HEK293 (cell line): Measurements from ENCODE around the gene PTGR2.
"Not testable (repeated sequence)": the region's sequence is repeated elsewhere in the genome, so short reads cannot be mapped to it uniquely, and the experiment has no call there.

Experiments
- CTCF ChIA-PET: fragments of 350-600 bp; formaldehyde crosslinking; extraction: SDS; loops from one replicate; lab custom pipeline; 2021; ENCODE audit warnings: antibody characterized with exemption; lab: Yijun Ruan, JAX
- POLR2A ChIA-PET: fragments of 300-600 bp; formaldehyde crosslinking; extraction: SDS; loops from one replicate; lab custom pipeline; 2020; ENCODE audit warnings: antibody characterized with exemption, inconsistent platforms; lab: Yijun Ruan, JAX
- H3K27ac ChIP-seq: fragments of 200-500 bp; sonication (Bioruptor generic); 2 replicates; pipeline ENCODE4 v1.5.1; 2014; ENCODE audit warnings: low read depth, low read length, control low read depth, inconsistent platforms; ENCODE audit errors: extremely low read depth
- H3K36me3 ChIP-seq, 2 experiments: fragments of 200-500 bp in 1 of 2; sonication (Bioruptor generic) in 1 of 2; 1 replicate in 1 of 2; 2 replicates in 1 of 2; pipeline ENCODE4 v1.5.1; 2014 to 2017; ENCODE audit warnings: inconsistent platforms in 2 of 2, low read length in 2 of 2; ENCODE audit not compliant: control insufficient read depth in 2 of 2, insufficient read depth in 1 of 2
- H3K4me1 ChIP-seq: fragments of 200-500 bp; sonication (Bioruptor generic); 2 replicates; pipeline ENCODE4 v1.5.1; 2014; ENCODE audit warnings: mild to moderate bottlenecking, low read length, inconsistent platforms; ENCODE audit not compliant: control insufficient read depth, insufficient read depth
- H3K4me3 ChIP-seq: 2 replicates; pipeline ENCODE4 v1.5.1; 2011; ENCODE audit warnings: low read depth, mild to moderate bottlenecking, control low read depth, low read length, moderate library complexity
- H3K9me3 ChIP-seq: fragments of 200-500 bp; sonication (Bioruptor generic); 2 replicates; pipeline ENCODE4 v1.5.1; 2014; ENCODE audit warnings: low read depth, low read length, inconsistent platforms; ENCODE audit not compliant: control insufficient read depth, insufficient read depth
- BCL11B ChIP-seq: fragments of 450-650 bp; formaldehyde crosslinking; IDR thresholded peaks from 2 replicates; pipeline ENCODE4 v1.5.1; 2016; ENCODE audit warnings: low read depth, missing biosample characterization, missing genetic modification characterization
- KLF1 ChIP-seq: fragments of 450-650 bp; formaldehyde crosslinking; IDR thresholded peaks from 2 replicates; pipeline ENCODE4 v1.5.1; 2016; ENCODE audit warnings: missing biosample characterization, missing genetic modification characterization
- KLF9 ChIP-seq: fragments of 450-650 bp; formaldehyde crosslinking; IDR thresholded peaks from 2 replicates; pipeline ENCODE4 v1.5.1; 2016; ENCODE audit warnings: missing biosample characterization, missing genetic modification characterization, low read depth
- SP2 ChIP-seq: fragments of 450-650 bp; formaldehyde crosslinking; IDR thresholded peaks from 2 replicates; pipeline ENCODE4 v1.5.1; 2016; ENCODE audit warnings: missing biosample characterization, missing genetic modification characterization
- SP3 ChIP-seq: fragments of 450-650 bp; formaldehyde crosslinking; IDR thresholded peaks from 2 replicates; pipeline ENCODE4 v1.5.1; 2016; ENCODE audit warnings: missing biosample characterization, missing genetic modification characterization
- ZBTB7A ChIP-seq: fragments of 450-650 bp; formaldehyde crosslinking; IDR thresholded peaks from 2 replicates; pipeline ENCODE4 v1.5.1; 2016; ENCODE audit warnings: low read depth, missing biosample characterization, missing genetic modification characterization
- ZBTB8A ChIP-seq: fragments of 450-650 bp; formaldehyde crosslinking; IDR thresholded peaks from 2 replicates; pipeline ENCODE4 v1.5.1; 2016; ENCODE audit warnings: missing biosample characterization, missing genetic modification characterization
- ZFP41 ChIP-seq: fragments of 450-650 bp; formaldehyde crosslinking; IDR thresholded peaks from 2 replicates; pipeline ENCODE4 v1.5.1; 2016; ENCODE audit warnings: missing biosample characterization, missing genetic modification characterization, borderline replicate concordance
- ZNF133 ChIP-seq: fragments of 450-650 bp; formaldehyde crosslinking; IDR thresholded peaks from 2 replicates; pipeline ENCODE4 v1.5.1; 2016; ENCODE audit warnings: missing biosample characterization, missing genetic modification characterization
- ZNF138 ChIP-seq: fragments of 450-650 bp; formaldehyde crosslinking; IDR thresholded peaks from 2 replicates; pipeline ENCODE4 v1.5.1; 2016; ENCODE audit warnings: missing biosample characterization, missing genetic modification characterization, borderline replicate concordance
- ZNF174 ChIP-seq: fragments of 450-650 bp; formaldehyde crosslinking; IDR thresholded peaks from 2 replicates; pipeline ENCODE4 v1.5.0; 2017; ENCODE audit warnings: missing biosample characterization, mild to moderate bottlenecking, missing genetic modification characterization
- ZNF202 ChIP-seq: fragments of 450-650 bp; formaldehyde crosslinking; IDR thresholded peaks from 2 replicates; pipeline ENCODE4 v1.5.1; 2016; ENCODE audit warnings: missing biosample characterization, missing genetic modification characterization, borderline replicate concordance
- ZNF24 ChIP-seq: fragments of 450-650 bp; formaldehyde crosslinking; IDR thresholded peaks from 2 replicates; pipeline ENCODE4 v1.5.1; 2016; ENCODE audit warnings: missing biosample characterization, missing genetic modification characterization
- ZNF324 ChIP-seq: fragments of 450-650 bp; formaldehyde crosslinking; IDR thresholded peaks from 2 replicates; pipeline ENCODE4 v1.5.1; 2016; ENCODE audit warnings: missing biosample characterization, missing genetic modification characterization
- ZNF335 ChIP-seq: fragments of 450-650 bp; formaldehyde crosslinking; conservative IDR thresholded peaks from 2 replicates; pipeline ENCODE4 v1.5.1; 2016; ENCODE audit warnings: missing biosample characterization, missing genetic modification characterization
- ZNF544 ChIP-seq: fragments of 450-650 bp; formaldehyde crosslinking; IDR thresholded peaks from 2 replicates; pipeline ENCODE4 v1.5.0; 2017; ENCODE audit warnings: missing biosample characterization, missing genetic modification characterization
- ZNF747 ChIP-seq: fragments of 450-650 bp; formaldehyde crosslinking; IDR thresholded peaks from 2 replicates; pipeline ENCODE4 v1.5.1; 2016; ENCODE audit warnings: missing biosample characterization, missing genetic modification characterization
- ZNF792 ChIP-seq: fragments of 450-650 bp; formaldehyde crosslinking; IDR thresholded peaks from 2 replicates; pipeline ENCODE4 v1.5.1; 2016; ENCODE audit warnings: missing biosample characterization, missing genetic modification characterization
- ZSCAN16 ChIP-seq: fragments of 450-650 bp; formaldehyde crosslinking; IDR thresholded peaks from 2 replicates; pipeline ENCODE4 v1.5.1; 2016; ENCODE audit warnings: missing biosample characterization, missing genetic modification characterization
- ZSCAN30 ChIP-seq: fragments of 450-650 bp; IDR thresholded peaks from 2 replicates; pipeline ENCODE4 v1.5.1; 2018; ENCODE audit warnings: missing biosample characterization, mild to moderate bottlenecking, missing genetic modification characterization, moderate library complexity
- TF ChIP-seq, protein P1 (sequence below): fragments of 450-650 bp; IDR thresholded peaks from 2 replicates; pipeline ENCODE4 v1.5.1; 2018; ENCODE audit warnings: missing biosample characterization, mild to moderate bottlenecking, missing genetic modification characterization
- TF ChIP-seq, protein P2 (sequence below): fragments of 450-650 bp; formaldehyde crosslinking; IDR thresholded peaks from 2 replicates; pipeline ENCODE4 v1.5.1; 2017; ENCODE audit warnings: missing biosample characterization, missing genetic modification characterization
- TF ChIP-seq, protein P3 (sequence below): fragments of 450-650 bp; formaldehyde crosslinking; IDR thresholded peaks from 2 replicates; pipeline ENCODE4 v1.5.1; 2016; ENCODE audit warnings: missing biosample characterization, missing genetic modification characterization
- TF ChIP-seq, protein P4 (sequence below): fragments of 450-650 bp; formaldehyde crosslinking; IDR thresholded peaks from 2 replicates; pipeline ENCODE4 v1.5.1; 2016; ENCODE audit warnings: missing biosample characterization, missing genetic modification characterization, borderline replicate concordance
- TF ChIP-seq, protein P5 (sequence below): fragments of 450-650 bp; formaldehyde crosslinking; IDR thresholded peaks from 2 replicates; pipeline ENCODE4 v1.5.1; 2017; ENCODE audit warnings: missing biosample characterization, missing genetic modification characterization

PTGR2 gene

DNA sequence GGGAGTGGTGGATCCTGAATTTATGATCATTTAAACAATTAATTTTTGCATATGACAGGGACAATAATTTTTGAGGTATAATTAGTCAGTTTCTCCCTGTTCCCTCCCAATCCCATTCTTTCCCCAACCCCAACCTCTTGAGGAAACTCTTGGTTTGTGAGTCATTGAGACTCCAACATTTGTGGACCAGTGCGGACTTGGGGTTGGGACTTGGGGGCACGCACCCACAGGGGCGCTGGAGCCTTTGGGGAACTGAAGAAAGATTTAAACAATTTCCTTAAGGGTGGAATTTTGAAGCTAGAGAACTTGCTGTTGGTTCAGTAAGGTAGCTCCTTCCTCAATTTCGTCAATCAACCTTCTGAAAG lies 17.4 kb upstream of the PTGR2 start (continued):
- TF ChIP-seq, protein P1, sequence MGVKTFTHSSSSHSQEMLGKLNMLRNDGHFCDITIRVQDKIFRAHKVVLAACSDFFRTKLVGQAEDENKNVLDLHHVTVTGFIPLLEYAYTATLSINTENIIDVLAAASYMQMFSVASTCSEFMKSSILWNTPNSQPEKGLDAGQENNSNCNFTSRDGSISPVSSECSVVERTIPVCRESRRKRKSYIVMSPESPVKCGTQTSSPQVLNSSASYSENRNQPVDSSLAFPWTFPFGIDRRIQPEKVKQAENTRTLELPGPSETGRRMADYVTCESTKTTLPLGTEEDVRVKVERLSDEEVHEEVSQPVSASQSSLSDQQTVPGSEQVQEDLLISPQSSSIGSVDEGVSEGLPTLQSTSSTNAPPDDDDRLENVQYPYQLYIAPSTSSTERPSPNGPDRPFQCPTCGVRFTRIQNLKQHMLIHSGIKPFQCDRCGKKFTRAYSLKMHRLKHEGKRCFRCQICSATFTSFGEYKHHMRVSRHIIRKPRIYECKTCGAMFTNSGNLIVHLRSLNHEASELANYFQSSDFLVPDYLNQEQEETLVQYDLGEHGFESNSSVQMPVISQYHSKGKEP (tag by site-specific recombination): no peak
- TF ChIP-seq ZNF544 (tag by site-specific recombination) (no peak), KLF9 (tag by site-specific recombination) (no peak), ZNF133 (tag by site-specific recombination) (no peak), ZSCAN16 (tag by site-specific recombination) (no peak), ZNF747 (no peak), ZNF24 (no peak), BCL11B (tag by site-specific recombination) (no peak)
- TF ChIP-seq, protein P2, sequence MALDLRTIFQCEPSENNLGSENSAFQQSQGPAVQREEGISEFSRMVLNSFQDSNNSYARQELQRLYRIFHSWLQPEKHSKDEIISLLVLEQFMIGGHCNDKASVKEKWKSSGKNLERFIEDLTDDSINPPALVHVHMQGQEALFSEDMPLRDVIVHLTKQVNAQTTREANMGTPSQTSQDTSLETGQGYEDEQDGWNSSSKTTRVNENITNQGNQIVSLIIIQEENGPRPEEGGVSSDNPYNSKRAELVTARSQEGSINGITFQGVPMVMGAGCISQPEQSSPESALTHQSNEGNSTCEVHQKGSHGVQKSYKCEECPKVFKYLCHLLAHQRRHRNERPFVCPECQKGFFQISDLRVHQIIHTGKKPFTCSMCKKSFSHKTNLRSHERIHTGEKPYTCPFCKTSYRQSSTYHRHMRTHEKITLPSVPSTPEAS (tag by site-specific recombination): no peak
- TF ChIP-seq, protein P3, sequence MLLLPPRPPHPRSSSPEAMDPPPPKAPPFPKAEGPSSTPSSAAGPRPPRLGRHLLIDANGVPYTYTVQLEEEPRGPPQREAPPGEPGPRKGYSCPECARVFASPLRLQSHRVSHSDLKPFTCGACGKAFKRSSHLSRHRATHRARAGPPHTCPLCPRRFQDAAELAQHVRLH: no peak

DNA sequence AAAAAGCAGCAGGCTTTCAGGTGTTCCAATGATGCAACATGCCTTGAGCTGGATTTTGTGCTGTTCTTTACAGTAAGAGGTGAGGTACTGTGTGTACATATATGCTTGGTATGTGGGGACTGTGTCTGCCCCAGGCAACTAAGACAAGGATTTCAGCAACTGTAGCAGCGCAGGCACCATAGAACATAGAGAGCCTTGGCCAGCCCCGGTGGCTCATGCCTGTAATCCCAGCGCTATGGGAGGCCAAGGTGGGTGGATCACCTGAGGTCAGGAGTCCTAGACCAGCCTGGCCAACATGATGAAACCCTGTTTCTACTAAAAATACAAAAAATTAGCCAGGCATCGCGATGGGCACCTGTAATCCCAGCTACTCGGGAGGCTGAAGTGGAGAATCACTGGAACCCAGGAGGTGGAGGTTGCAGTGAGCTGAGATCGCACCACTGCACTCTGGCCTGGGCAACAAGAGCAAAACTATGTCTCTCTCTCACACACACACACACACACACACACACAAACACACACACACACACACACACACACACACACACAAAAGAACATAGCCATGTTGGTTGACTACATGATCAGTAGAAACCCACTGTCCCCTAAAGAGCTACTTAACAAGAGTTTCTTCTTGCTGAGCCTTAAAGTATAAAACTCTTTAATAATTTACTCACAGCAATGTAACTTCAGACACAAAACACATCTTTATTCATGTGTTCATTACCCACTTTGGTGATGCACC lies 13.2 kb upstream of the PTGR2 start:
- H3K4me3 ChIP-seq, H3K36me3 ChIP-seq, H3K4me1 ChIP-seq, H3K9me3 ChIP-seq, H3K27ac ChIP-seq, POLR2A ChIA-PET: not testable (repeated sequence)
- TF ChIP-seq, protein P2 (tag by site-specific recombination): peak; percentile 85
- peak; percentile 89 for TF ChIP-seq ZNF335 (tag by site-specific recombination)
- CTCF ChIA-PET: interaction anchor here (1.2 kb wide), 1 partner anchor 80 kb away, joined by 3 read pairs; no protein-coding TSS in a partner anchor

DNA sequence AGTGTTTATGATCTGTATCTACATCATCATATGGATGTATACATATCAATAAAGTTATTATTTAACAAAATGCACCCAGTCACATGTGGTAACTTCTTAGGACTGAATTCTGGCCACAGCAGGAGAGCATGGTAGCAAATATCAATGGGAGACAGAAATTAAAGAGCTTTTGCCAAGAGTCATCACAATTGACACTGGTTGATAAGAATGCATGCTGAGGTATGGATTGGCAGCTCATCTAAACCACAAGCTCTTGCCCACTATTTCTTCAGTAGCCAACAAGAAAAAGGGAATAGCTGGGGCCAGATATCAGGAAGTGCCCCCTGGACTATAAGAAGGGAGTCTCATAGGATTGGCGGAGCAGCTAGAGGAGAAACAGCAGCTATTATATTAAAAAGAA lies 9.4 kb upstream of the PTGR2 start:
- no peaks in the 10 kb centered on the region for H3K9me3 ChIP-seq
- CTCF ChIA-PET: interaction anchor here (1.1 kb wide), 1 partner anchor 113 kb away, joined by 3 read pairs; no protein-coding TSS in a partner anchor
- H3K27ac ChIP-seq: no peak overlapping the region
- TF ChIP-seq ZSCAN30 (tag by site-specific recombination) (no peak), ZFP41 (tag by site-specific recombination) (no peak), ZNF792 (tag by site-specific recombination) (no peak), KLF1 (tag by site-specific recombination) (no peak), SP2 (tag by site-specific recombination) (no peak), ZNF202 (no peak), SP3 (tag by site-specific recombination) (no peak), ZBTB7A (tag by site-specific recombination) (no peak), ZNF747 (no peak), ZNF138 (tag by site-specific recombination) (no peak), ZBTB8A (no peak), ZNF324 (no peak), KLF9 (tag by site-specific recombination) (no peak), ZNF174 (tag by site-specific recombination) (no peak)
- TF ChIP-seq, protein P4, sequence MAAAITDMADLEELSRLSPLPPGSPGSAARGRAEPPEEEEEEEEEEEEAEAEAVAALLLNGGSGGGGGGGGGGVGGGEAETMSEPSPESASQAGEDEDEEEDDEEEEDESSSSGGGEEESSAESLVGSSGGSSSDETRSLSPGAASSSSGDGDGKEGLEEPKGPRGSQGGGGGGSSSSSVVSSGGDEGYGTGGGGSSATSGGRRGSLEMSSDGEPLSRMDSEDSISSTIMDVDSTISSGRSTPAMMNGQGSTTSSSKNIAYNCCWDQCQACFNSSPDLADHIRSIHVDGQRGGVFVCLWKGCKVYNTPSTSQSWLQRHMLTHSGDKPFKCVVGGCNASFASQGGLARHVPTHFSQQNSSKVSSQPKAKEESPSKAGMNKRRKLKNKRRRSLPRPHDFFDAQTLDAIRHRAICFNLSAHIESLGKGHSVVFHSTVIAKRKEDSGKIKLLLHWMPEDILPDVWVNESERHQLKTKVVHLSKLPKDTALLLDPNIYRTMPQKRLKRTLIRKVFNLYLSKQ (tag by site-specific recombination): no peak
- TF ChIP-seq, protein P5, sequence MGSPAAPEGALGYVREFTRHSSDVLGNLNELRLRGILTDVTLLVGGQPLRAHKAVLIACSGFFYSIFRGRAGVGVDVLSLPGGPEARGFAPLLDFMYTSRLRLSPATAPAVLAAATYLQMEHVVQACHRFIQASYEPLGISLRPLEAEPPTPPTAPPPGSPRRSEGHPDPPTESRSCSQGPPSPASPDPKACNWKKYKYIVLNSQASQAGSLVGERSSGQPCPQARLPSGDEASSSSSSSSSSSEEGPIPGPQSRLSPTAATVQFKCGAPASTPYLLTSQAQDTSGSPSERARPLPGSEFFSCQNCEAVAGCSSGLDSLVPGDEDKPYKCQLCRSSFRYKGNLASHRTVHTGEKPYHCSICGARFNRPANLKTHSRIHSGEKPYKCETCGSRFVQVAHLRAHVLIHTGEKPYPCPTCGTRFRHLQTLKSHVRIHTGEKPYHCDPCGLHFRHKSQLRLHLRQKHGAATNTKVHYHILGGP (tag by site-specific recombination): no peak
- H3K4me1 ChIP-seq: no peaks in the 10 kb centered on the region
- no peaks in the 10 kb centered on the region for H3K36me3 ChIP-seq
- POLR2A ChIA-PET: no interaction called here
- no peak overlapping the region for H3K4me3 ChIP-seq
